B cell (primary cell): ENCODE data around the gene GTF2H4. TPM values are rescaled to one million over a fixed set of nuclear protein-coding genes. Genes with fewer than 3 reads are reported as not detected.
"Not testable (repeated sequence)": the region's sequence is repeated elsewhere in the genome, so short reads cannot be mapped to it uniquely, and the experiment has no call there.

Experiments used
- ATAC-seq: fragments of 200-7000 bp; cut with Tn5 transposase; one replicate; pipeline ENCODE4 v1.10.0; 2021; ENCODE audit warnings: low read depth, mild to moderate bottlenecking, moderate number of reproducible peaks, moderate library complexity
- CTCF ChIA-PET: fragments of 350-600 bp; sonication (Branson Sonifier 250); formaldehyde crosslinking; loops from one replicate; lab custom pipeline; 2021; ENCODE audit warnings: antibody characterized with exemption, inconsistent platforms; lab: Charles Lee
- POLR2A ChIA-PET: fragments of 350-600 bp; sonication (Branson Sonifier 250); formaldehyde crosslinking; loops from one replicate; lab custom pipeline; 2021; ENCODE audit warnings: antibody characterized with exemption; lab: Charles Lee
- DNase-seq: peaks from one replicate; pipeline ENCODE4 v3.0.0; 2013
- H2AFZ ChIP-seq: 2 replicates; pipeline ENCODE4 v1.6.1; 2012; ENCODE audit warnings: mild to moderate bottlenecking, low read depth, low read length; ENCODE audit not compliant: insufficient read depth, poor library complexity, severe bottlenecking
- H3K27ac ChIP-seq, 2 donors: 1 replicate in 1 of 2; 2 replicates in 1 of 2; pipeline ENCODE4 v1.5.1; 2012 to 2013; ENCODE audit warnings: low read length in 2 of 2, mild to moderate bottlenecking in 2 of 2, moderate library complexity in 1 of 2
- H3K27me3 ChIP-seq, 4 experiments: fragments of 200-600 bp in 1 of 4; sonication (generic) in 1 of 4; replicated peaks in 1 of 4; 1 replicate in 2 of 4; 2 replicates in 2 of 4; pipeline versions ENCODE4 v1.6.1 to v1.7.0; 2013 to 2016; ENCODE audit warnings: low read length in 3 of 4, mild to moderate bottlenecking in 2 of 4, mixed read lengths in 1 of 4, moderate library complexity in 1 of 4; ENCODE audit not compliant: insufficient read depth in 4 of 4, control insufficient read depth in 3 of 4; ENCODE audit errors: control extremely low read depth in 1 of 4
- H3K36me3 ChIP-seq, 2 experiments: replicated peaks in 1 of 2; 1 replicate in 1 of 2; 2 replicates in 1 of 2; pipeline versions ENCODE4 v1.6.1 to v1.7.1; 2013; ENCODE audit warnings: low read length in 1 of 2; ENCODE audit not compliant: insufficient read depth in 2 of 2, control insufficient read depth in 1 of 2; ENCODE audit errors: control extremely low read depth in 1 of 2, extremely low read depth in 1 of 2
- H3K4me1 ChIP-seq, 2 donors: fragments of 200-600 bp in 1 of 2; sonication (generic) in 1 of 2; 1 replicate in 1 of 2; 2 replicates in 1 of 2; pipeline versions ENCODE4 v1.5.1 to v1.6.1; 2013 to 2017; ENCODE audit warnings: low read length in 2 of 2; ENCODE audit not compliant: control insufficient read depth in 2 of 2, insufficient read depth in 2 of 2
- H3K4me2 ChIP-seq: replicated peaks from 2 replicates; pipeline ENCODE3; 2012; ENCODE audit warnings: mild to moderate bottlenecking, low read depth, low read length; ENCODE audit not compliant: poor library complexity, severe bottlenecking
- H3K4me3 ChIP-seq, 5 experiments: fragments of 200-600 bp in 1 of 5; sonication (generic) in 1 of 5; 1 replicate in 3 of 5; 2 replicates in 2 of 5; pipeline versions ENCODE4 v1.5.1 to v1.7.0; 2011 to 2016; ENCODE audit warnings: low read length in 4 of 5, mild to moderate bottlenecking in 4 of 5, low read depth in 2 of 5, control low read depth in 1 of 5, moderate library complexity in 1 of 5; ENCODE audit not compliant: insufficient read depth in 1 of 5; ENCODE audit errors: control extremely low read depth in 1 of 5, extremely low read depth in 1 of 5
- H3K79me2 ChIP-seq: fragments of 200-600 bp; sonication (generic); one replicate; pipeline ENCODE4 v1.6.0; 2016; ENCODE audit warnings: low read length; ENCODE audit not compliant: control insufficient read depth, insufficient read depth
- H3K9ac ChIP-seq: fragments of 200-600 bp; sonication (generic); 2 replicates; pipeline ENCODE4 v1.6.1; 2017; ENCODE audit warnings: mild to moderate bottlenecking, low read length, moderate library complexity
- H3K9me3 ChIP-seq, 3 donors: one replicate each; pipeline versions ENCODE4 v1.6.1 to v1.7.1; 2013; ENCODE audit warnings: low read length in 2 of 3; ENCODE audit not compliant: control insufficient read depth in 2 of 3, insufficient read depth in 1 of 3; ENCODE audit errors: control extremely low read depth in 1 of 3
- H4K20me1 ChIP-seq: 2 replicates; pipeline ENCODE4 v1.6.0; 2012; ENCODE audit warnings: mild to moderate bottlenecking, low read length; ENCODE audit not compliant: insufficient read depth, control insufficient read depth, poor library complexity, severe bottlenecking
- H3K27ac Mint-ChIP-seq: one replicate; pipeline ENCODE4 v1.8.0; 2021; ENCODE audit warnings: mixed read lengths
- H3K27me3 Mint-ChIP-seq: one replicate; pipeline ENCODE4 v1.8.0; 2021; ENCODE audit warnings: mixed read lengths
- H3K4me1 Mint-ChIP-seq: one replicate; pipeline ENCODE4 v1.8.0; 2021; ENCODE audit warnings: mixed read lengths
- H3K4me3 Mint-ChIP-seq: one replicate; pipeline ENCODE4 v1.8.0; 2021; ENCODE audit warnings: mixed read lengths
- H3K9me3 Mint-ChIP-seq: one replicate; pipeline ENCODE4 v1.8.0; 2022; ENCODE audit warnings: mixed read lengths; ENCODE audit not compliant: insufficient read depth
- CTCF ChIP-seq: fragments of 200-600 bp; IDR thresholded peaks from one replicate; pipeline ENCODE4 v1.8.0; 2022; ENCODE audit warnings: antibody characterized with exemption, mild to moderate bottlenecking
- EZH2 ChIP-seq: IDR thresholded peaks from 2 replicates; pipeline ENCODE4 v1.6.1; 2012; ENCODE audit warnings: borderline replicate concordance, low read depth, mild to moderate bottlenecking, moderate library complexity, low read length; ENCODE audit not compliant: insufficient read depth, poor library complexity, severe bottlenecking
- WGBS: methylation state at CpG from one replicate; pipeline ENCODE4 v1.1.5; 2013; ENCODE audit warnings: missing lambda C conversion rate; ENCODE audit not compliant: insufficient coverage; 5-methylcytosine and 5-hydroxymethylcytosine counted together
- intact Hi-C: fragments of 100-400 bp; cut with micrococcal nuclease; formaldehyde crosslinking; loops from one replicate; pipeline ENCODE4 v1.10.0; 2022
- polyA plus RNA-seq: library from polyadenylated mRNA; depleted of rRNA; stranded (reverse); fragments of >200 nt; gene quantifications from 2 replicates; pipeline ENCODE4 v1.2.3, GENCODE V29; 2012
- total RNA-seq, 2 donors: library from RNA; stranded (reverse); fragments of 120-200 nt in 1 of 2; gene quantifications; 1 replicate in 1 of 2; 2 replicates in 1 of 2; pipeline versions ENCODE4 v1.2.3 to v1.2.4, GENCODE V29; 2013 to 2022

The GTF2H4 gene
- total and polyA plus RNA-seq, 2 donors (not counting 1 experiment from before 2014, with no cell fraction given): 30.2 to 38.4 TPM

DNA sequence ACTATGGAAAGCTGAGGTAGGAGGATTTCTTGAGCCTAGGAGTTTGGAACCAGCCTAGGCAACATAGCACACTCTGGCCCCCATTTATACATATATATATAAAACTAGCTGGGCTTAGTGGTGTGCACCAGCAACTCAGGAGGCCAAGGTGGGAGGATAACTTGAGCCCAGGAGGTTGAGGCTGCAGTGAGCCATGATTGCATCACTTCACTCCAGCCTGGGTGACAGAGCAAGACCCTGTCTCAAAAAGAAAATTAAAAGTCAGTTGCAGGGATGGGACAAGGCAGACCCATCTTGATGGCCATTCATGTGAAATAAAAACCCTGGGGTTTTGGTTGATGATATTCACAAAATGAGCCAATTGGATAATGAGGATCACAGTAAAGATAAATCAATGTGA, 6.6 kb upstream of the GTF2H4 start:
- no peaks in the 10 kb centered on the region for H3K79me2 ChIP-seq
- H3K4me1 ChIP-seq: peaks cover 17 to 22% of the 10 kb centered on the region in 2 donors
- Mint-ChIP-seq H3K4me1 (peaks cover 15% of the 10 kb centered on the region), H3K27me3 (no peaks in the 10 kb centered on the region), H3K27ac (no peak overlapping the region), H3K4me3 (no peak overlapping the region), H3K9me3 (no peaks in the 10 kb centered on the region)
- H4K20me1 ChIP-seq: no peaks in the 10 kb centered on the region
- no peak for DNase-seq
- intact Hi-C loops: no loop called here
- no peak for TF ChIP-seq CTCF
- TF ChIP-seq EZH2: no peak
- no peak overlapping the region for H3K4me3 ChIP-seq
- ChIA-PET CTCF (interaction anchor here (1.2 kb wide), 1 partner anchor 13 kb away, joined by 3 read pairs; the partner anchor contains the start of gene VARS2), POLR2A (no interaction called here)
- H3K4me2 ChIP-seq: no peak overlapping the region
- no peak for ATAC-seq
- H3K27me3 ChIP-seq: no peaks in the 10 kb centered on the region
- H3K27ac ChIP-seq: no peak overlapping the region
- H3K9ac ChIP-seq: no peak overlapping the region
- H3K9me3 ChIP-seq: no peaks in the 10 kb centered on the region
- peaks cover 0 to 27% of the 10 kb centered on the region in 2 experiments for H3K36me3 ChIP-seq
- no peak overlapping the region for H2AFZ ChIP-seq

DNA sequence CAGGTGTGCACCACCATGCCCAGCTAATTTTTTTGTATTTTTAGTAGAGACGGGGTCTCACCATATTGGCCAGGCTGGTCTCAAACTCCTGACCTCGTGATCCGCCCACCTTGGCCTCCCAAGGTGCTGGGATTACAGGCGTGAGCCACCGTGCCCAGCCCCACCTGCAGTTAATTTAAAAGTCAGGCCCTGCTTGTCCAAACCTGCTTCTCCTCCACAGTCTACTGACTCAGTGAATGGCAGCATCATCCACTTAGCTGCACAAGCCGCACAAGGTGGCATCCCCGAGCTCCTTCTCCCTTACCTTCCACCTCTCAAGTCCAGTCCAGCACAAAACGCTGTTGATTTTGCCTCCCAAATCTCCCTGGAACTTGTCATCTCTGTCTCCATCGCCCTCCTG, 5.8 kb upstream of the GTF2H4 start:
- POLR2A ChIA-PET, H3K27me3 ChIP-seq, H3K9me3 ChIP-seq, H3K9ac ChIP-seq, CTCF ChIA-PET, intact Hi-C loops, H3K9me3 Mint-ChIP-seq, H3K4me3 ChIP-seq, H3K79me2 ChIP-seq, H3K4me3 Mint-ChIP-seq, ATAC-seq, DNase-seq, H4K20me1 ChIP-seq, H3K27me3 Mint-ChIP-seq: not testable (repeated sequence)
- WGBS: 93% methylated on average over 8 of the region's 9 CpGs
- Histone ChIP-seq H2AFZ (peak overlapping the region; percentile 5), H3K4me1 (peaks cover 17 to 22% of the 10 kb centered on the region in 2 donors), H3K36me3 (peaks cover 0 to 23% of the 10 kb centered on the region in 2 experiments), H3K27ac (peak overlapping the region in 1 of 2 donors; percentile 10), H3K4me2 (peak overlapping the region; percentile 39)
- H3K4me1 Mint-ChIP-seq: peaks cover 16% of the 10 kb centered on the region
- H3K27ac Mint-ChIP-seq: peak overlapping the region; percentile 8
